Measurements from ENCODE around the gene SPRYD3. TPM values are rescaled to one million over a fixed set of nuclear protein-coding genes. Genes with fewer than 3 reads are reported as not detected.

SPRYD3 gene
- total and polyA plus RNA-seq, 2 experiments from 2014 or later = 48.7 to 54.7 TPM

DNA sequence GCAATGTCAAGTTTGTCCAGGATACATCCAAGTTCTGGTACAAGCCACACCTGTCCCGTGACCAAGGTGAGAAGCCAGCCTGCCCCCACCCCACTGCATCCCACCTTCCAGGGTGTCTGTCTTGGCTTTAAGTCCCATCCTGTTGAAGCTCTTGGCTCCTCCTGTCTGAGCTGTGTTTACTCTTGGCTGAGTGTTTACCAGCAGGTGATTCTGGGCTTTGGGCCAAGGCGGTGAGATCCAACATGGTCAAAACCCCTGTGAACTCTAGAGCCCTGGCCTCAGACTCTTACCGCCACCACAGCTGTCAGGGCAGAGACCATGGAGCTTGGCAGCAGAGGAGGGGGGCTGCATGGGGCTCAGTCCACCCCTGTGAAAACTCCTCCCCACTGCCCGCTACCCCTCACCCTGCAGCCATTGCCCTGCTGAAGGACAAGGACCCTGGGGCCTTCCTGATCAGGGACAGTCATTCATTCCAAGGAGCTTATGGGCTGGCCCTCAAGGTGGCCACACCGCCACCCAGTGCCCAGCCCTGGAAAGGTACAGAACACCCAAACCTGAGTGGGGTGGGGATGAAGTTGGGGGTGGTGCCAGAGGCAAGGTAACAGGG lies 17.7 kb downstream of the SPRYD3 start:
- no peak overlapping the region for H3K27ac ChIP-seq
- peaks cover 7% of the 10 kb centered on the region; the same call in 1 of the 2 replicates for H3K36me3 ChIP-seq (ENCODE audit: low read depth)
- H3K4me3 ChIP-seq = no peak overlapping the region
- no peak overlapping the region for H3K9ac ChIP-seq
- in situ Hi-C loops (cut with MboI) = no loop called here
- no peaks in the 10 kb centered on the region for H3K9me2 ChIP-seq (ENCODE audit: insufficient read depth)
- no peaks in the 10 kb centered on the region for H3K79me2 ChIP-seq (ENCODE audit: insufficient read depth)
- WGBS, 2 experiments (ENCODE audit: low coverage in 1 of 2, low lambda C conversion rate in 2 of 2, missing lambda C conversion rate in 2 of 2) = 91 to 93% methylated on average over 5 of the region's 5 CpGs
- no peaks in the 10 kb centered on the region for H3K27me3 ChIP-seq (replicated peaks; ENCODE audit: insufficient read depth)
- no peak for DNase-seq
- no peak overlapping the region for H2AFZ ChIP-seq
- H3K4me2 ChIP-seq (ENCODE audit: unreplicated experiment) = no peak overlapping the region
- peaks cover 47% of the 10 kb centered on the region for H3F3A ChIP-seq (ENCODE audit: insufficient read depth)
- TF ChIP-seq EZH2phosphoT487 (IDR thresholded peaks at IDR 0.05; ENCODE audit: insufficient read depth, low read depth) (no peak), EZH2 (IDR thresholded peaks at IDR 0.05; ENCODE audit: insufficient read depth, poor library complexity, severe bottlenecking) (no peak)
- no peaks in the 10 kb centered on the region for H3K9me3 ChIP-seq (ENCODE audit: low read depth)
- H4K20me1 ChIP-seq (ENCODE audit: insufficient read depth) = no peaks in the 10 kb centered on the region
- H3K4me1 ChIP-seq (ENCODE audit: insufficient read depth) = peaks cover 18% of the 10 kb centered on the region

GRCh38 chr12:53060721-53061276 lies 18.4 kb downstream of the SPRYD3 start:
- WGBS, 2 experiments (ENCODE audit: low coverage in 1 of 2, low lambda C conversion rate in 2 of 2, missing lambda C conversion rate in 2 of 2) = 80 to 81% methylated on average over 16 to 18 of the region's 18 CpGs
- H3K79me2 ChIP-seq (ENCODE audit: insufficient read depth) = no peaks in the 10 kb centered on the region
- peaks cover 20% of the 10 kb centered on the region for H3K4me1 ChIP-seq (ENCODE audit: insufficient read depth)
- no peaks in the 10 kb centered on the region for H3K27me3 ChIP-seq (replicated peaks; ENCODE audit: insufficient read depth)
- H3K36me3 ChIP-seq (ENCODE audit: low read depth) = peaks cover 7% of the 10 kb centered on the region; the same call in 1 of the 2 replicates
- TF ChIP-seq EZH2 (IDR thresholded peaks at IDR 0.05; ENCODE audit: insufficient read depth, poor library complexity, severe bottlenecking) (no peak), EZH2phosphoT487 (IDR thresholded peaks at IDR 0.05; ENCODE audit: insufficient read depth, low read depth) (no peak)
- no peak overlapping the region for H3K4me2 ChIP-seq (ENCODE audit: unreplicated experiment)
- peaks cover 50% of the 10 kb centered on the region for H3F3A ChIP-seq (ENCODE audit: insufficient read depth)
- in situ Hi-C loops (cut with MboI) = no loop called here
- H3K9ac ChIP-seq = no peak overlapping the region
- no peaks in the 10 kb centered on the region for H3K9me3 ChIP-seq (ENCODE audit: low read depth)
- H2AFZ ChIP-seq = no peak overlapping the region
- H3K9me2 ChIP-seq (ENCODE audit: insufficient read depth) = no peaks in the 10 kb centered on the region
- no peak overlapping the region for H3K4me3 ChIP-seq
- H3K27ac ChIP-seq = no peak overlapping the region
- no peak for DNase-seq
- H4K20me1 ChIP-seq (ENCODE audit: insufficient read depth) = no peaks in the 10 kb centered on the region

GRCh38 chr12:53060064-53060720 lies 19.0 kb downstream of the SPRYD3 start:
- no peak overlapping the region for H3K4me3 ChIP-seq
- no peaks in the 10 kb centered on the region for H3K79me2 ChIP-seq (ENCODE audit: insufficient read depth)
- peaks cover 7% of the 10 kb centered on the region; the same call in 1 of the 2 replicates for H3K36me3 ChIP-seq (ENCODE audit: low read depth)
- no peaks in the 10 kb centered on the region for H3K9me2 ChIP-seq (ENCODE audit: insufficient read depth)
- H3K27me3 ChIP-seq (replicated peaks; ENCODE audit: insufficient read depth) = no peaks in the 10 kb centered on the region
- no peak overlapping the region for H3K4me2 ChIP-seq (ENCODE audit: unreplicated experiment)
- no peak overlapping the region for H3K9ac ChIP-seq
- no peak overlapping the region for H3K27ac ChIP-seq
- no peaks in the 10 kb centered on the region for H3K9me3 ChIP-seq (ENCODE audit: low read depth)
- H4K20me1 ChIP-seq (ENCODE audit: insufficient read depth) = no peaks in the 10 kb centered on the region
- no peak for TF ChIP-seq EZH2phosphoT487 (IDR thresholded peaks at IDR 0.05; ENCODE audit: insufficient read depth, low read depth)
- no peak for TF ChIP-seq EZH2 (IDR thresholded peaks at IDR 0.05; ENCODE audit: insufficient read depth, poor library complexity, severe bottlenecking)
- no peak overlapping the region for H2AFZ ChIP-seq
- in situ Hi-C loops (cut with MboI) = no loop called here
- H3K4me1 ChIP-seq (ENCODE audit: insufficient read depth) = peaks cover 23% of the 10 kb centered on the region
- no peak for DNase-seq
- WGBS, 2 experiments (ENCODE audit: low coverage in 1 of 2, low lambda C conversion rate in 2 of 2, missing lambda C conversion rate in 2 of 2) = 85 to 89% methylated on average over 17 of the region's 17 CpGs
- peaks cover 44% of the 10 kb centered on the region for H3F3A ChIP-seq (ENCODE audit: insufficient read depth)

- H3K4me1 ChIP-seq (ENCODE audit: insufficient read depth) = peaks cover 29% of the 10 kb centered on the region
Measured at GRCh38 chr12:53059434-53060063, 19.6 kb downstream of the SPRYD3 start.

More at GRCh38 chr12:53059434-53060063, 19.6 kb downstream of the SPRYD3 start:
- no peaks in the 10 kb centered on the region for H4K20me1 ChIP-seq (ENCODE audit: insufficient read depth)
- H3K27me3 ChIP-seq (replicated peaks; ENCODE audit: insufficient read depth) = no peaks in the 10 kb centered on the region
- TF ChIP-seq EZH2phosphoT487 (IDR thresholded peaks at IDR 0.05; ENCODE audit: insufficient read depth, low read depth) (no peak), EZH2 (IDR thresholded peaks at IDR 0.05; ENCODE audit: insufficient read depth, poor library complexity, severe bottlenecking) (no peak)
- peaks cover 38% of the 10 kb centered on the region for H3F3A ChIP-seq (ENCODE audit: insufficient read depth)
- H3K9me3 ChIP-seq (ENCODE audit: low read depth) = no peaks in the 10 kb centered on the region
- no peak overlapping the region for H3K4me3 ChIP-seq
- H3K9ac ChIP-seq = no peak overlapping the region
- H3K79me2 ChIP-seq (ENCODE audit: insufficient read depth) = no peaks in the 10 kb centered on the region
- in situ Hi-C loops (cut with MboI) = no loop called here
- no peak overlapping the region for H3K27ac ChIP-seq
- H3K36me3 ChIP-seq (ENCODE audit: low read depth) = peaks cover 7% of the 10 kb centered on the region; the same call in 1 of the 2 replicates
- WGBS, 2 experiments (ENCODE audit: low coverage in 1 of 2, low lambda C conversion rate in 2 of 2, missing lambda C conversion rate in 2 of 2) = 90 to 92% methylated on average over 23 to 24 of the region's 24 CpGs
- H3K4me2 ChIP-seq (ENCODE audit: unreplicated experiment) = no peak overlapping the region
- no peak overlapping the region for H2AFZ ChIP-seq
- no peaks in the 10 kb centered on the region for H3K9me2 ChIP-seq (ENCODE audit: insufficient read depth)
- no peak for DNase-seq

Data from GM23248 (cell line).